NCI-H82 (cell line): ENCODE measurements around the gene ELP4.
"Not testable (repeated sequence)": the region's sequence is repeated elsewhere in the genome, so short reads cannot be mapped to it uniquely, and the experiment has no call there.

ENCODE experiments used
- DNase-seq: peaks from one replicate; lab custom pipeline; 2025; lab: John Stamatoyannopoulos, UW

The ELP4 gene

GRCh38 chr11:31646216-31646615, 136.6 kb downstream of the ELP4 start:
- DNase-seq: no peak

- DNase-seq: no peak
Measured at GRCh38 chr11:31649129-31649966, 139.8 kb downstream of the ELP4 start.

GRCh38 chr11:31651208-31651607, 141.6 kb downstream of the ELP4 start:
- peak; percentile 7 for DNase-seq

GRCh38 chr11:31651822-31652221, 142.3 kb downstream of the ELP4 start:
- no peak for DNase-seq

- DNase-seq: no peak
Measured at GRCh38 chr11:31652528-31652927, 143.0 kb downstream of the ELP4 start.

- peak; percentile 65 for DNase-seq
Measured at GRCh38 chr11:31655483-31655882, 145.9 kb downstream of the ELP4 start.

- no peak for DNase-seq
Measured at GRCh38 chr11:31656051-31656450, 146.5 kb downstream of the ELP4 start.

GRCh38 chr11:31657091-31657490, 147.5 kb downstream of the ELP4 start:
- DNase-seq: no peak

- peak; percentile 29 for DNase-seq
Measured at GRCh38 chr11:31664129-31664528, 154.6 kb downstream of the ELP4 start.

- no peak for DNase-seq
Measured at GRCh38 chr11:31664954-31665353, 155.4 kb downstream of the ELP4 start.

GRCh38 chr11:31671681-31672080, 162.1 kb downstream of the ELP4 start:
- no peak for DNase-seq

GRCh38 chr11:31673108-31673507, 163.5 kb downstream of the ELP4 start:
- DNase-seq: not testable (repeated sequence)

- peak; percentile 45 for DNase-seq
Measured at GRCh38 chr11:31676280-31676982, 166.9 kb downstream of the ELP4 start.

GRCh38 chr11:31680770-31681169, 171.2 kb downstream of the ELP4 start:
- no peak for DNase-seq

- DNase-seq: no peak
Measured at GRCh38 chr11:31687256-31687655, 177.7 kb downstream of the ELP4 start.

GRCh38 chr11:31687861-31688260, 178.3 kb downstream of the ELP4 start:
- no peak for DNase-seq

GRCh38 chr11:31689559-31689958, 180.0 kb downstream of the ELP4 start:
- DNase-seq: no peak

GRCh38 chr11:31690041-31690440, 180.5 kb downstream of the ELP4 start:
- peak; percentile 3 for DNase-seq

- no peak for DNase-seq
Measured at GRCh38 chr11:31690516-31690915, 180.9 kb downstream of the ELP4 start.

GRCh38 chr11:31692466-31692865, 182.9 kb downstream of the ELP4 start:
- DNase-seq: no peak

- not testable (repeated sequence) for DNase-seq
Measured at GRCh38 chr11:31697049-31697448, 187.5 kb downstream of the ELP4 start.

- no peak for DNase-seq
Measured at GRCh38 chr11:31699066-31699465, 189.5 kb downstream of the ELP4 start.

GRCh38 chr11:31702966-31703365, 193.4 kb downstream of the ELP4 start:
- no peak for DNase-seq
